ENCODE measurements around the gene SUDS3. TPM values are rescaled to one million over a fixed set of nuclear protein-coding genes. Genes with fewer than 3 reads are reported as not detected.

SUDS3 gene
- total and polyA plus RNA-seq, 12 donors: 13.3 to 75.3 (median 27.5) TPM

GRCh38 chr12:118427819-118428218 lies 51.5 kb downstream of the SUDS3 start:
- intact Hi-C loops (cut with DNase I): no loop called here
- TF ChIP-seq CTCF (IDR thresholded peaks at IDR 0.05) (no peak), POLR2A (IDR thresholded peaks at IDR 0.05) (no peak)
- peaks cover 0 to 5% of the 10 kb centered on the region in 2 donors for H3K4me1 ChIP-seq (replicated peaks in 1 of 2)
- no peak overlapping the region for H3K4me3 ChIP-seq
- H3K9me3 ChIP-seq (replicated peaks in 1 of 3): no peaks in the 10 kb centered on the region
- 86 to 98% (median 93%) methylated on average over 3 of the region's 3 CpGs for WGBS, 4 donors
- DNase-seq: no peak
- H3K27ac ChIP-seq: no peak overlapping the region
- no peaks in the 10 kb centered on the region for H3K27me3 ChIP-seq
- H3K36me3 ChIP-seq (replicated peaks in 1 of 2): no peaks in the 10 kb centered on the region

GRCh38 chr12:118428643-118429042 lies 52.3 kb downstream of the SUDS3 start:
- no peaks in the 10 kb centered on the region for H3K36me3 ChIP-seq (replicated peaks in 1 of 2)
- H3K9me3 ChIP-seq (replicated peaks in 1 of 3): no peaks in the 10 kb centered on the region
- no peaks in the 10 kb centered on the region for H3K27me3 ChIP-seq
- TF ChIP-seq CTCF (IDR thresholded peaks at IDR 0.05) (no peak), POLR2A (IDR thresholded peaks at IDR 0.05) (no peak)
- no peak for DNase-seq
- H3K27ac ChIP-seq: no peak overlapping the region
- H3K4me1 ChIP-seq (replicated peaks in 1 of 2): peaks cover 0 to 5% of the 10 kb centered on the region in 2 donors
- no peak overlapping the region for H3K4me3 ChIP-seq
- WGBS, 4 donors: 66 to 80% (median 72%) methylated on average over 3 of the region's 3 CpGs
- intact Hi-C loops (cut with DNase I): no loop called here

- no peak for DNase-seq
- Histone ChIP-seq H3K4me1 (replicated peaks in 1 of 2) (peaks cover 0 to 5% of the 10 kb centered on the region in 2 donors), H3K9me3 (replicated peaks in 1 of 3) (no peaks in the 10 kb centered on the region), H3K27me3 (no peaks in the 10 kb centered on the region), H3K27ac (no peak overlapping the region), H3K36me3 (replicated peaks in 1 of 2) (no peaks in the 10 kb centered on the region), H3K4me3 (no peak overlapping the region)
- intact Hi-C loops (cut with DNase I): no loop called here
- 59 to 61% (median 60%) methylated on average over 7 of the region's 7 CpGs for WGBS, 4 donors
- TF ChIP-seq POLR2A (IDR thresholded peaks at IDR 0.05) (no peak), CTCF (IDR thresholded peaks at IDR 0.05) (no peak)
Measured at GRCh38 chr12:118429688-118430383, 53.5 kb downstream of the SUDS3 start.

- TF ChIP-seq POLR2A (IDR thresholded peaks at IDR 0.05): no peak
- 67 to 81% (median 76%) methylated on average over 4 of the region's 4 CpGs for WGBS, 4 donors
- Histone ChIP-seq H3K4me1 (replicated peaks in 1 of 2) (peaks cover 0 to 5% of the 10 kb centered on the region in 2 donors), H3K4me3 (no peak overlapping the region), H3K27me3 (no peaks in the 10 kb centered on the region), H3K9me3 (replicated peaks in 1 of 3) (no peaks in the 10 kb centered on the region), H3K27ac (no peak overlapping the region), H3K36me3 (replicated peaks in 1 of 2) (no peaks in the 10 kb centered on the region)
- intact Hi-C loops (cut with DNase I): no loop called here
- no peak for DNase-seq
Measured at GRCh38 chr12:118430516-118430915, 54.2 kb downstream of the SUDS3 start.

All from adrenal gland (tissue), 12 donors.